Inflammatory macrophage treated with lipopolysaccharide for 1 hour (primary cell): ENCODE data around the gene SLC17A9.
"Not testable (repeated sequence)": the region's sequence is repeated elsewhere in the genome, so short reads cannot be mapped to it uniquely, and the experiment has no call there.

ENCODE experiments used
- DNase-seq, 2 donors: peaks; one replicate each; pipeline ENCODE4 v3.0.0-alpha.2; 2020 to 2022

Gene SLC17A9

DNA sequence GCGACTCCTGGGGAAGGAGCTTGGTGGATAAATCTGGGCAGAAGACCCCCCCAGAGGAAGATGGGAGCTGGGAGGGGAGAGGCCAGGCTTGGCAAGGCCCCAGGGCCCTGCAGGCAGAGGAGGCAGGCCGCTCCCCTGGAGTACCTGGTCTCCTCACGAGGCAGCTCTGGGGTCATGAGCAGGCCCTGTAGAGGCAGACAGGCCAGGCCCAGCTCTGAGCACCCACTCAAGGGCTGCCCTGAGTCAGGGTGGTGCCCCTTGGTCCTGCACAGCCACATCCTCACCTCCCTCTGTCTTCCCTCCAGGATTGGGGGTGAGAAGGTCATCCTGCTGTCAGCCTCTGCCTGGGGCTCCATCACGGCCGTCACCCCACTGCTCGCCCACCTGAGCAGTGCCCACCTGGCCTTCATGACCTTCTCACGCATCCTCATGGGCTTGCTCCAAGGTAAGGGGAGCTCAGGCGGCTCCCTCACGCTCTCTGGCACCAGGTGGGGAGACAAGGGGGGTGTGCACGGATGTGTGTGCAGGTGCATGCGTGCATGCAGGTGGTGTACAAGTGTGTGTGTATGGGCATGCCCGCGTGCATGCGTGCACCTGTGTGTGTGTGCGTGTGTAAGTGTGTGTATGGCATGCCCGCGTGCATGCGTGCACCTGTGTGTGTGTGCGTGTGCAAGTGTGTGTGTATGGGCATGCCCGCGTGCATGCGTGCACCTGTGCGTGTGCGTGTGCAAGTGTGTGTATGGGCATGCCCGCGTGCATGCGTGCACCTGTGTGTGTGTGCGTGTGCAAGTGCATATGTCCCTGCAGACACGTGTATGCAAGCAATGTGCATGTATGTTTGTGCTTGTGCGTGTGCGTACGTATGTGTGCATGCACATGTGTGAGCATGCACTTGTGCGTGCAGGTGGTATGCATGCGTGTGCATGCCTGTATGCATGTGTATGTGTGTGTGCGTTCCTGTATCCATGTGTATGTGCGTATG lies 4.9 kb downstream of the SLC17A9 start:
- DNase-seq: no peak

DNA sequence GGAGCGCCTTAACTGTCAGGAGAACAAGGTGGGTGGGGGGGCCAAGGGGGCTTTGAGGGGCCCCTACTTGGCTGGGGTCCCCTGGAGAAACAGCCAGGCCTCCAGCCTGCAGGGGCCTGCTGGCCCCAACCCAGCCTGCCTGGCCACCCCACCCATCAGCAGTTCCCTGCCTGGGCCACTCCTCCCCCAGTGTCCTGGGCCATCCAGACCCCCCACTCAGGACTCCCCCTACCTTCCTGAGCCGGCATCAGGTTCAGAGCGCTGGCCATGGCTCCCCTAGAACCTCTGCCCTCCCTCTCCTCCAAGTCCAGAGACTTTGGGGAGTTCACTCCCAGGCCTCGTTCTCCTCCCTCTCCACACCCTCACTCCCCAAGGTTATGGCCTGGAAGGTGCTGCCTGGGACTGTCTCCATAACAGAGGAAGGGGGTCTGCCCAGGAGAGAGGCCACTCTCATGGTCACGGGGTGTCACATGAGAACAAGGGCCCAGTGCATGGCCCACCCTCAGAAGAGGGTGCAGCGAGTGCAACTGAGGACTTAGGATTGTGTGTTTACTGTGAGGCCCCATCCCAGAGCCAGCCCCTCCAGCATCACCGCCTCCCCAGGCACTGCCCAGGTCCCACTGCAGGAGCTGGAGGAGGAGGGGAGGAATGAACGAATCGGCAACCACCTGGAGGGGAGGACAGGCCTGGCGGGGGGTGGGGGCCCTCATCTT lies 6.0 kb downstream of the SLC17A9 start:
- DNase-seq: no peak

DNA sequence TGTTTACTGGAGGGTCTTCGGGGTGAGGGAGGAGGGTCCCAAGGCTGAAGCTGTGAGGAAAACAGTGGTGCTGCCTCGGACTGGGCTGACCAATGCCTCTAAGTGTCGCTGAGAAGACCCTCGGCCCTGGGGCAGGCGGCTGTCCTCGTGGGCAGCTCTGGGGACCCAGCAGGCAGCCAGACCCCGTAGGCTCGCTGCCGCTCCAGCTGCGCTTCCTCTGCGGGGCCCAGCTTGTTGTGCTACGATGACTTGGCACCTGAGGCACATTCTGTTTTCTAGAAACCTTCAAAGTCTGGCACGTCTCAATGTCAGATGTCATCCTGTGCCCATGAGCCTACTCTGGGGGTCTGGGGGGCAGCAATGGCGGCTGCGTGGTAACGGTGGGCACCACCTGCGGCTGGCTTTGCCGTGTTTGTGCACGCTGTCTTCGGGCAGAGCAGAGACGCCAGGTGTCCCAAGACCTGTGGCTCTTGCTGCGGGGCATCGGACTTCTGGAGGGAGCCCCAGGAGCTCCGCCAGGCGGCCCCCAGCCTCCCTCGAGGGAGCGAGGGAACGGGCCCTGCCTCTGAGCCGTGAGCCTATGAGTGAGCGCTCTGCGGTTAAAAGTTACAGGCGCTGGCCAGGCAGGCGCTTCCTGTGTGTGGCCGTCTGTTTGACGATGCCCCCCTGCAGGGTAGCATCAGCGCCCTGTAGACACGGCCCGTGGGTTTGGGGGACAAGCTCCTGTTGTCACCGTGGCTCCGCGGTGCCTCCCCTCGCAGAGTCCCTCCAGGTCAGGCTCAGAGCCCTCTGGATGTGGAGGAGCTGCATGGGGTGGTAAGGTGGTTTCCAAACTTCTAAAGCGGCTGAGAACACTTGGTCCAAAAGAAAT lies 6.8 kb downstream of the SLC17A9 start:
- no peak for DNase-seq

DNA sequence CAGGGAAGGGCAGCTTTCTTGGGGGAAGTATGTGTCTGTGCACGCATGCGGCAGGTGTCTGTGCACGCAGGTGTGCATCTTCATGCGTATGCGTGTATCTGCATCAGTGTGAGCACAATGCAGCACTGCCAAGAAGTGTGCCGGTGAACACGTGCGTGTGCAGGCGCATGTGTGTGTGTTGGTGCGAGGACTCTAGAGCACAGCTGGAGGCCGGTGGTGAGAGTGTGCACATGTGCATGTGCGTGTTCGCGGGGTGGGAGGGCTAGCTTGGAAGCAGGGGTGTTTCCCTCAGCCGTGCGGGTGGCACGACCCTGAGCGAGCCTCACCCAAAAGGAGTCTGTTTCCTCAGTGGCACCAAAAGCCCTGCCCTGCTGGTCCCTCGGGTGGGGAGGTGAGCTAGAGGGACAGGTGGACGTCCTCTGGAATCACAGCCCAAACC lies 7.5 kb downstream of the SLC17A9 start:
- DNase-seq: no peak

DNA sequence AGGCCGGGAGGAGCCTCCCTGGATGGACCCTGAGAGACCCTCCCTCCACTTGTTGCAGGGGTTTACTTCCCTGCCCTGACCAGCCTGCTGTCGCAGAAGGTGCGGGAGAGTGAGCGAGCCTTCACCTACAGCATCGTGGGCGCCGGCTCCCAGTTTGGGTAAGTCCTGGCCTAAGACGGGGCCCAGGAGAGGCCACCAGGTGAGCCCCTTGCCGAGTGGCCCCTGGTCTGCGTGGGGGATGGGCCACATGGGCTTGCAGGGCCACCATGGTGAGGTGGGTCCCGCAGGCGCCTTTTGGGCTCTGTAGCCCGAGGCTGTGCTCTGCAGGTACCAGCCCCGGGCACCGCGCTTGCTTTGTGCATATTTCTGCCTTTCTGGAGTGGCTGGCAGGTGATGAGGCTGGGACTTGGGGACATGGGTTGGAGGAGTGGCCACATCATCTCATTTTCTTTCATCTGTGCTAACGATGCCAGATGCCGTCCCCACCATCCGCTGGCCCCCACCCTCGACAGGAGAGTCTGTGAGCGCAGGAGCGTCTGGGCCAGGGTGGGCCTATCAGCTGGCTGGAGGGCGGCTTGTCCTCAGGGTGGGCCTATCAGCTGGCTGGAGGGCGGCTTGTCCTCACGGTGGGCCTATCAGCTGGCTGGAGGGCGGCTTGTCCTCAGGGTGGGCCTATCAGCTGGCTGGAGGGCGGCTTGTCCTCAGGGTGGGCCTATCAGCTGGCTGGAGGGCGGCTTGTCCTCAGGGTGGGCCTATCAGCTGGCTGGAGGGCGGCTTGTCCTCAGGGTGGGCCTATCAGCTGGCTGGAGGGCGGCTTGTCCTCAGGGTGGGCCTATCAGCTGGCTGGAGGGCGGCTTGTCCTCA lies 8.2 kb downstream of the SLC17A9 start:
- not testable (repeated sequence) for DNase-seq

DNA sequence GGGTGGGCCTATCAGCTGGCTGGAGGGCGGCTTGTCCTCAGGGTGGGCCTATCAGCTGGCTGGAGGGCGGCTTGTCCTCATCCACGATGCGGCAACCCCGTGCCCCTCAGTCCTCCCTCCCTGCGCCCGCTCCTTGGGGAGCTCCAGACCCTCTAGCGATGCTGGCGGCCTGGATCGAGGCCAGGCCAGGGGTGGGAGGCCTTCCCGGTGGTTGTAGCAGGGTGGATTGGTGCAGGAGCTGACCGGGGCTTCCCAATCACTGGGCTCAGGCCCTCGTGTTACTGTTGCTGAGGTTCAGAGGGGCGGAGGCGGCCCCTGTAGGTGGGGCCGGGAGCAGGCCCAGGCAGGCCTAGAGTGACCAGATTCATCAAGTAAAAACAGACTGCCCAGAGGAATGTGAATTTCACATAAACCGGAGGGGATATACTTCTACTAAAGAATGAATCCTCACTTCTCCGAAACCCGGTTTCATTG lies 8.8 kb downstream of the SLC17A9 start:
- DNase-seq: no peak

DNA sequence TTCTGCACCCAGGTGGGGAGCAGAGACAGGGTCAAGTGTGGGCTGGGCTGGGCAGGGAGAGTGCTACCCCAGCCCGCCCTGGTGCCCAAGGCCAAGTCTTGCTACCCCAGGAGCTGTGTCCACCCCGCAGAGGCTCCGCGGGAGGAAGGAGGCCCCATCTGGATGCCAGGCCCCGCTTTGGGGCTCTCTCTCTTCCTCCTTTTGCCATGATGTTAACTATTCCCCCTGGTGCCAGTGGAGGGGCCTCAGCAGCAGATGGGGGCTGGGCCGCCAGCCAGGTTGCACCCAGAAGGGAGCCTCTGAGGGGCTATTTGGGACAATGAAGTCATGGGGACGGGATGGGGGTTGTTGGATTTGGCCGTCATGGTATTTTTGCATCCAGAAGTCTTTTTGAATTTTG lies 9.3 kb downstream of the SLC17A9 start:
- no peak for DNase-seq

DNA sequence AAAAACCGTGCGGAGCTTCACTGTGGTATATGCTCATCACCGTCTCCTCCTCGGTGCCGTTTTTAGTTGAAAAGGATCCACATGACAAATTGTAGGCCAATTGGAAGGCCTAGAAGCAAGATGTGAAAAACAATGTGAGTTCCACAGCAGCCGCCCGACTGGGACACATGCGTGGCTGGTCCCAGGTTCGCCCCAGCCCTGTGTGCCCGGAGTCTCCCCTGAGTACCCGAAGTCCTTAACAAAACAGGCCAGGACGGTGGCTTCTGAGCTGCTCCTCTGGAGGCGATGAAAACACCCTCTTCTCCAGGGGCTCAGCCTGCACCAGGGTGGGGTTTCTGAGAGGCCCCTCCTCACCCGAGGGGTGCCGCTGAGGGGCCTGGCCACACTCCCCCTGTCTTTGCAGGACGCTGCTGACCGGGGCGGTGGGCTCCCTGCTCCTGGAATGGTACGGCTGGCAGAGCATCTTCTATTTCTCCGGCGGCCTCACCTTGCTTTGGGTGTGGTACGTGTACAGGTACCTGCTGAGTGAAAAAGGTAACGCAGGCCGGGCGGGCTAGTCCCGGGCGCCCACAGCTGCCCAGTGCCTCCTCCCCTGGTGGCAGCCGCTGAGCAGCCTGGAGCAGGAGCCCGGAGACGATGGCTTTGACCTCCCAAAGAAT lies 9.8 kb downstream of the SLC17A9 start:
- no peak for DNase-seq

DNA sequence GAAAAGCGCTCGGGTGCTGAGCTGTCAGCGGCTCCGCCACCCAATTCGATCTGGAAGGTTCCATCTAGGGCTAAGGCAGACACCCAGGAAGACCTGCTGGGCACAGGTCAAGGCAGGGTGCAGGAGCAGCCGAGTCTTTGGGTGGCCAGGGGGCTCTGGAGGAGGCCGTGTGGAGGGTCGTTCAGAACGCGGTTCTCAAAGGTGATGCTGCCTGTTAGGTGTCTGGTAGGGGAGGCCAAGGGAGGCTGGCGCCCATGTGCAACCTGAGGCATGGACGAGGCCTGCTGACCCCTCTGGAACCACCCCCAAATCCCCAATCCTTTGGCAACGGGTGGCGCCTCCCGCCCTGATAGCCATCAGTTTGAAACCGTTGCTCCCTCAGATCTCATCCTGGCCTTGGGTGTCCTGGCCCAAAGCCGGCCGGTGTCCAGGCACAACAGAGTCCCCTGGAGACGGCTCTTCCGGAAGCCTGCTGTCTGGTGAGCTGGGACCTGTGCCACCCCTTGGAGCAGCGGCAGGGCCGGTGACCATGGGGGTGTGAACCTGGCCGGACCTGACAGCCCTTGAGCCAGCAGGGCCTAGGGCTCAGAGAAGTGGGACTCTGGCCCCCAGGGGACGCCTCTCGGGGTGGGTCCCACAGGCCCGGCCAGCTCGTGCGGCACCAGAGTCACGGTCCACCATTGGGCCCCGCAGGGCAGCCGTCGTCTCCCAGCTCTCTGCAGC lies 10.5 kb downstream of the SLC17A9 start:
- no peak for DNase-seq

DNA sequence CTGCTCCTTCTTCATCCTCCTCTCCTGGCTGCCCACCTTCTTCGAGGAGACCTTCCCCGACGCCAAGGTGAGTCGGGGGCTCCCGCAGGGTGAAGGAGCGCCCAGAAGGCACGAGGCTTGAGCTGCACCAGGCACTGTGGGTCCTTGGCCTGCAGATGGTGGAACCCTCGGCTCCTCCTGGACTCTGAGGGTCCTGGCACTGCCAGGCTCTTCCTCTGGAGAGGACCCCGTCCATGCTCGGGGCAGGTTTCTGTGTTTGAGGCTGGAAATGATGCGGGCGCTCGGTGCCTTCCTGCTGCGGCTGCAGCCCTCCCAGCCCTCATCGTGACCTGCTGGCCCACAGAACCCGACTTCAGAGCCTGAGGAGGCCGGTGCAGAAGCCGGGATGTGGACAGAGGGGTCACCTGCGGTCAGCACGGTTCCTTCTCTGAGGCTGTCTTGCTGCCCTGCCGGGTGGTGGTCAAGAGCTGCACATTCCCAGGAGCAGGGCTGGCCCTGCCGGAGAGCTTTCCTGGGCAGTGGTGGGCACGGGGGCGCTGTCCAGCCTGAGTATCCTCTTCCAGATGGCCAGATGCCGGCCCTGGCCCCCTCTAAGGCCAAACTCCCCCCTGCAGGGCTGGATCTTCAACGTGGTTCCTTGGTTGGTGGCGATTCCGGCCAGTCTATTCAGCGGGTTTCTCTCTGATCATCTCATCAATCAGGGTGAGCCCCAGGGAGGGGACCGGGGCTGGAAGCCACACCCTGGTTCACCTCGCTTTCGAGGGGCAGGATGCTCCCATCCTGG lies 11.3 kb downstream of the SLC17A9 start:
- no peak for DNase-seq

DNA sequence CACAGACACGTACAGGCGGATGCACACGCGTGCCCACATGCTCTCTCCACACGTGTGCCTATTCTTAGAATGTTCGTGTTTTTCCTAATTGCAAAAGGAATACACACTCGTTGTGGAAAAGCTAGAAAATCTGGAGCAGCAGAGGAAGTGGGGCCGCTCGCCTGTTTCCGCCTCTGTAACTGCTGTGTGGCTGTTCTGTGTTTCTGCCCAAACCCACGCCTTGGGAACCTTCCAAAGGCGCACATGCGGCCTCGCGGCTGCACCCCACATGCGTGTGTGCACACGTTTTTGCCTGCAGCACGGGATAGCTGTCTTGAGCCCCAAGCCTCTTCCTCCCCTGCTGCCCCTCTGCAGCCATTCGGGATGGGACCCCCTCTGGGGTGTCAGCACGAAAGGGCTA lies 12.2 kb downstream of the SLC17A9 start:
- DNase-seq: peak in 1 of 2 donors; percentile 18

DNA sequence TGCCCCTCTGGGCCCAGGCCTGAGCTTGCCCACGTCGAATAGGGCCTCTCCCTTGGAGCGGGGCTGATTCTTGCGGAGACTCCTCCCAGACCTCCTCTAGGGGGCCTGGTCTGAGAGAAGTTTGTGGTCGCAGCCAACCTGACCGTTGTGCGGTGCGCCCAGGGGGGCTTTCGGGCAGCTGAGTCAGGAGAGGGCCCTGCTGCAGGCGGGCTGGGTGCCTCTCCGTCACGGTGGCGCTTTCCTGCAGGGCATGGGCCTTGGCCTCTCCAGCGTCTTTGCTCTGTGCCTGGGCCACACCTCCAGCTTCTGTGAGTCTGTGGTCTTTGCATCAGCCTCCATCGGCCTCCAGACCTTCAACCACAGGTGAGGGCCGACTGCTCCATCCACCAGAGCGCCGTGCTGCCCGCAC lies 12.9 kb downstream of the SLC17A9 start:
- no peak for DNase-seq

DNA sequence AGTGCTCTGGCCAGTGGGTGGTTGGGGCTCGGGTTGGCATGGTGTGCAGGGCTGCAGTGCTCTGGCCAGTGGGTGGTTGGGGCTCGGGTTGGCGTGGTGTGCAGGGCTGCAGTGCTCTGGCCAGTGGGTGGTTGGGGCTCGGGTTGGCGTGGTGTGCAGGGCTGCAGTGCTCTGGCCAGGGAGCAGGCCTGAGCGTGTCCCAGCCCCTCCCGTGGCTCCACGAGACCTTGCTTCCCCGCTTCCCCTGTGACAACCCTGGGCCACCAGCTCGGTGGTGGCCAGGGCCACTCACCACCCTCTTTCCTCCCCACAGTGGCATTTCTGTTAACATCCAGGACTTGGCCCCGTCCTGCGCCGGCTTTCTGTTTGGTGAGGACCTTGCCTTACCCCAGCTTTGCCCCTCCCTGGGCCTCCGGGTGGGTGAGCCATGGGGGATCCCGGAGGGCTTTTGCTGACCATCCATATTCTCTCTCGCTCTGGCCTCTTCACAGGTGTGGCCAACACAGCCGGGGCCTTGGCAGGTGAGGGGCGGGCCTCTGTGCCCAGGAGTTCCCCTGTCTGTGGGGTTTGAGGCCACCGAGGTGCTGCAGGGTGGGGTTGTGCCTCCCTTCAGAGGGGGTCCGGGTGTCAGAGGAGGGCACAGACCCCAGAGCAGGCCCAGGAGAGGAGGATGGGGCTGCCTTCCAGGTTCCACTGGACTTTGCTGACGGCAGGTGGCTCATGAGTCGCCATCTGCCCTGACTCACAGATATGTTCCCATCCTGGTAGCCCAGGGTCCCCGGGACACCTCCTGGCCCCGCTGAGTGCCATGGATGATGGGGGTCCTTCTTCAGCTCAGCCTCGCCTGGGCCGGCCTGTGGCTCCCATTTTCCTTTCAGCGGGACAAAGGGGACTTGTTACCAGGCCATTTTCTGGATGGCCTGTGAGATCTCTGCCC lies 14.0 kb downstream of the SLC17A9 start:
- DNase-seq: no peak

DNA sequence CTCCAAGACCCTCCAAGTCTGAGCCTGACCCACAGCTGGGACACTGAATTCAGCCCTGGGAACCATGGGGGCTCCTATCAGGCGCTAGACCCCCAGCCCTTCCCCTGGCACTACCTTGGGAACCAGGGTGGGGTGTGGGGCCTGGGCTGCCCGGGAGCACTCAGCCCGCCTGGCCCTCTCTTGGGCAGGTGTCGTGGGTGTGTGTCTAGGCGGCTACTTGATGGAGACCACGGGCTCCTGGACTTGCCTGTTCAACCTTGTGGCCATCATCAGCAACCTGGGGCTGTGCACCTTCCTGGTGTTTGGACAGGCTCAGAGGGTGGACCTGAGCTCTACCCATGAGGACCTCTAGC lies 14.6 kb downstream of the SLC17A9 start:
- DNase-seq: no peak

DNA sequence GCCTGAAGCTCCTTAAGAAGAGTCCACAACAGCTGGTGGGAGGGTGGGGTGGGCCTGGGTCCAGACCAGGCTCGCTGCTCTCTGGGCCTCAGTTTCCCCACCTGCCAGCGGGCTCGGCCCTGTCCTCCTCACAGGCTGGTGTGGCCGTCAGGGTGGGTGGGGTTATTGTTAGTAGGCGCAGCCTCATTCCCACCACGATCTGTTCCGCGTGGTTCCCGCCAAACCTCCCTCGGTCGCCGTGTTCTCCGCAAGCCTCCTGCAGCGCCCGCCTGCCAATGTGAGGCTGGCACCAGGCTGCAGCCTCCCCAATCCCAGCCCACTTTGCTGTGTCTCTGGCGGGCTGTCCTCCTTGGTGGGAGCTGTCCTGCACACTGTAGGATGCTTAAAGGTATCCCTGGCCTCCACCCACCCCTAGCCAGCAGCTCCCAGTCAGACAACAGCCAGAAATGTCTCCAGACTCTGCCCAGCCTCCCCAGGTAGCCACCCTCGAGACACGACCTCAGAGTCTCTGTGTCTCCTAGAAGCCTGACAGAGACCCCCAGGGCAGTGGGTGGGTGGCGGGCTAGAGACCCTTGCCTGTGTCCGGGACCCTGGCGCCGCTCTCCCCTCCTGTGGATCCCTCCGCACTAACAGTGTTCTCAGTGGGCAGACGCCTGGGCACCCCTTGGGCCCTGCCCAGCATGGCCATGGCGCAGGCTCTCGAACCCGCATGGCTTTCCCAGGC lies 15.3 kb downstream of the SLC17A9 start:
- DNase-seq: no peak

DNA sequence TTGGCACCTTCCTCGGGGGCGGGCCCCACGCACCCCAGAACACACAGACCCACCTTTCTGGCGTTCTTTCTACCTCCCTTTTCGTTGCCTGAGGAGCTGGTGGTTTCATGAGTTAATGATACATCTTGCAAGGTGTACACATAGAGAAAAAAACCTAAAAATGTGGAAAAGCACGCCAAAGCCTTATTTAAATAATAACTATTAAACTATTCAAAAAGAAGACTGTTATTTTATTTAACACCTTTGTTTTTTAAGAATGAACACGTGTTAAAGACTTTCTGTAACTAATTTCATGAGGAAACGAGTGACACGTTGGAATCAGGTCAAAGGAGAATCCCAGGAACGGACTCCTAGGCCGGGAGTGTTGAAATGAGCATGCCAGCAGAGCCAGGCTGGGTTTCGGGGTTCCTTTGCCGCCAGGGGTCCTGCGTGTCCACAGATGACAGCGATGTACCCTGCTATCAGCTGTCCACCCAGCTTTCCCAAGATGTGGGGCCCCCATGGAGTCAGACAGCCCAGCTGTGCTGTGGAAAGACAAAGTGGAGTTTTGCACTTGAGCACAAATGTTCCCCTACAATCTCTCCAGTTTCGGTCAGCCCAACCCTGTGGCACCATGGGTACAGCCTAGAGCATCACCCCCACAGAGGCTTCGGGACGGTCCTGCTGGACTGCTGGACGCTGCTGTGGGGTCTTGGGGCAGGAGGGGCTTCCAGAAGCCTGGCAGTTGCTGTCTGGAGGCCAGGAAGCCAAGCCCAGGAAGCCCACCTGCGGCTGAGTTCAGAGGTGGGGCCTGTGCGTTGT lies 16.1 kb downstream of the SLC17A9 start:
- no peak for DNase-seq

DNA sequence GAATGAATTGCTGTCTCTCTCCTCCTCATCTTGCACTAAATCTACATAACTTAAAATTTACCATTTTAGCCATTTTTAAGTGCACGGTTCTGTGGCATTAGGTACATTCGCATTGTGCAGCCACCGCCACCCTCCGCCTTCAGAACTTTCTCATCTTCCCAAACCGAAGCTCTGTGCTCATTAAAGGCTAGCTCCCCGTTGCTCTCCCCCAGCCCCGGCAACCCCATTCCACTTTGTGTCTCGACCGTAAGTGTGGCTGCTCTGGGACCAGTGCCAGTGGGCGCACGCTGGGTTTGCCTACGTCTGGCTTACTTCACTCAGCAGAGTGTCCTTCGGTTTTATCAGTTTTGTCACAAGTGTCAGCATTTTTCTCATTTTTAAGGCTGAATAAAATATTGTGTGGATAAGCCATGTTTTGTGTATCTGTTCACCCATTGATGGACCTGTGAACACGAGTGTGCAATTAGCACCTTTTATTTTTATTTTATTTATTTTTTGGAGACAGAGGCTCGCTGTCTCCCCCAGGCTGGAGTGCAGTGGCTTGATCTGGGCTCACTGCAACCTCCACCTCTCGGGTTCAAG lies 16.8 kb downstream of the SLC17A9 start:
- no peak for DNase-seq
